NCI-H1105 (cell line): Measurements from ENCODE around the gene ZNF219.
"Not testable (repeated sequence)": the region's sequence is repeated elsewhere in the genome, so short reads cannot be mapped to it uniquely, and the experiment has no call there.

Experiments used
- DNase-seq: peaks from one replicate; lab custom pipeline; 2025; lab: John Stamatoyannopoulos, UW

The ZNF219 gene

DNA sequence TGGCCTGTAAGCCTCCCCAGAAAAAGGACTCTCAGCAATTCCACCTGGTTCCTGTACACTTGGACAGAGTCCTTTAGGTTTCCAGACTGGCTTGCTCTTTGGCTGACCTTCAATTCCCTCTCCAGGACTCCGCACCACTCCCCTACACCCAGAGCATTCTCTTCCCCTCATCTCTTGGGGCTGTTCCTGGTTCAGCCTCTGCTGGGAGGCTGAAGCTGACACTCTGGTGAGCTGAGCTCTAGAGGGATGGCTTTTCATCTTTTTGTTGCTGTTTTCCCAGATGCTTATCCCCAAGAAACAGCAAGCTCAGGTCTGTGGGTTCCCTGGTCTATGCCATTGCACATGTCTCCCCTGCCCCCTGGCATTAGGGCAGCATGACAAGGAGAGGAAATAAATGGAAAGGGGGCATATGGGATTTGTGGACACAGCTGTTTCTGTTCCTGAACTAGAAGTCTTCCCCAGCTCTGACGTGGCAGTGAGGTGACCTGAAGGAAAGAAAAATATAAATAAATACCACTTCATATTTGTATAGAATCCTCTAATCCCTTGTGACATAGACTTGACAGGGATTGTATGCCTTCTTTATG, 55.0 kb downstream of the ZNF219 start:
- no peak for DNase-seq

DNA sequence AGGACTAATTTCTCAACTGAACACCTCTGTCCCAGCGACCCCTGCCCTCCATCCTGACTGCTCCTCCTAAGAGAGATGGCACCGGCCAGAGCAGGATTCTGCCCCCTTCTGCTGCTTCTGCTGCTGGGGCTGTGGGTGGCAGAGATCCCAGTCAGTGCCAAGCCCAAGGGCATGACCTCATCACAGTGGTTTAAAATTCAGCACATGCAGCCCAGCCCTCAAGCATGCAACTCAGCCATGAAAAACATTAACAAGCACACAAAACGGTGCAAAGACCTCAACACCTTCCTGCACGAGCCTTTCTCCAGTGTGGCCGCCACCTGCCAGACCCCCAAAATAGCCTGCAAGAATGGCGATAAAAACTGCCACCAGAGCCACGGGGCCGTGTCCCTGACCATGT, 55.5 kb downstream of the ZNF219 start:
- no peak for DNase-seq

DNA sequence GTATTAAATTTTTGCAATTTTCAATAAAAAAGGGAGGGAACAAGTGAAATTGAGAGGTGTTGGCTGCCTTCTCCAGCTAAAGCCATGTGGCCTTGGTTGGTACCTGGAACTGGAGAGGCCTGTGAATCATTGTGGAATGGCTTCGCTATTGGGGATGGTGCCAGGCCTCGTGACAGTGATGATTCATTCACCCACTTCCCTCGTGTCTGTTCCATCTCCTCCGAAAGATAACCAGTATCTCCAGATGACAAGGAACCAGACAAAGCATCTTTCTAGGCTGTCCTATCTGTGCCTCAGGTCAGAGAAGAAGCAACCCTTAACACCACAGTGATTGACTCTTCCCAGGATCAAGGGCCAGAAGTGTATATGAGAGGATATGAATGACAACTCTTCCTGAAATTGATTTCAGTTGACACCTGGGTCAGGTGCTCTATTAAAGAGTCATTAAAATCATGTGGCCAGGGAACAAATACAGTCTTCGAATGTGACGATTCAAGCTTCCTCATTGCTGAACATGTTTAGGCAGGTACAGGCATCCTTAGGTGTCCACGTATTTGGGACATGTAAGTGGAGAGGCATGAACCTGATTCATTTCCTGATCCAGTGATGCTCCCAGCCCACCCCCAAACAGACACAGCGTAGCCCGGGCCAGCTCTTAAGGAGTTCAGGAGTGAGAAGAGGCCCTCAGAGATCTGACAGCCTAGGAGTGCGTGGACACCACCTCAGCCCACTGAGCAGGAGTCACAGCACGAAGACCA, 56.6 kb downstream of the ZNF219 start, which contains the start of gene RNASE7:
Gene RNASE7 (plus strand): TSS at position 687 of the 758 bp plus-strand sequence. CDS start 631 bp downstream, outside the sequence.
- no peak for DNase-seq

DNA sequence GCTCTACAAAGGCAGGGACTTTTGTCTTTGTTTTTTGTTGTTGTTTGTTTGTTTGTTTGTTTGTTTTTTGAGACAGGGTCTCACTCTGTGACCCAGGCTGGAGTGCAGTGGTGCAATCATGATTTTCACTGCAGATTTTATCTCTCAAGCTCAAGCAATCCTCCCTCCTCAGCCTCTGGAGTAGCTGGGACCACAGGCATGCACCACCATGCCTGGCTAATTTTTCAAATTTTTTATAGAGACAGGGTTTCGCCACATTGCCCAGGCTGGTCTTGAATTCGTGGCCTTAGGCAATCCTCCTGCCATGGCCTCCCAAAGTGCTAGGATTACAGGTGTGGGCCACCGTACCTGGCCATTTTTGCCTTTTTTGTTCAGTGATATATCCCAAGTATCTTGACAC, 57.5 kb downstream of the ZNF219 start:
- not testable (repeated sequence) for DNase-seq

DNA sequence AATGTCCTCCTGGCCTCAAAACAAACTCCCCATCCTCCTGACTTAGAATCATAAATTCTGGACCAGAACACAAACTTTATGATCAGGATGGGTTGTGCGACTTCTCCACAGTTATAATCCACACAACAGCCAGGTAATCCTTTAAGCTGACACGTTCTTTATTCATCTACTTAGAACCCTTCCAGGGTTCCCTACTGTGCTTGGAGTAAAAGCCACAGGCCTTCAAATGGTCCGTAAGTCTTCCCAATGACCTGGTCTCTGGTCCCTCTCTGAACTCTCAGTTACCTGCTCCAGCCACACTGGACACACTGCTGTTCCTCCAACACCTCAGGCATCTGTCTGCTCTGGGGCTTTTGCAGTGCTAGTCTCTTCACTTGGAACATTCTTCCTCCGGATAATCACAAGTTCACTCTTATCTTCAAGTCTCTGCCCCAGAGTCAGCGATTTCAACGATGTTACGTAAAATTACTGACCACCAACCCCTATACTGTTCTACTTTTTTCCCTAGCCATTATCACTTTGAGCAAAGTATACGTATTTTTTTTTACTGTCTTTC, 58.0 kb downstream of the ZNF219 start:
- no peak for DNase-seq
